Keratinocyte (primary cell): ENCODE data around the gene SLC9A8.

ENCODE experiments used
- CTCF ChIP-seq, 3 experiments: IDR thresholded peaks in 1 of 3; conservative IDR thresholded peaks in 1 of 3; optimal IDR thresholded peaks in 1 of 3; 2 replicates in 2 of 3; 3 replicates in 1 of 3; pipeline versions ENCODE3 to v1.5.1; 2011; ENCODE audit warnings: low read length in 3 of 3, mild to moderate bottlenecking in 3 of 3, moderate library complexity in 2 of 3, control low read depth in 1 of 3, inconsistent platforms in 1 of 3; ENCODE audit not compliant: insufficient read depth in 2 of 3; ENCODE audit errors: extremely low read depth in 1 of 3
- EZH2 ChIP-seq: IDR thresholded peaks from one replicate; pipeline ENCODE4 v1.6.1; 2012; ENCODE audit warnings: inconsistent platforms, mild to moderate bottlenecking, low read length, moderate library complexity

- TF ChIP-seq EZH2: no peak
- TF ChIP-seq CTCF (optimal IDR thresholded peaks at IDR 0.05 in 1 of 3, IDR thresholded peaks at IDR 0.05 in 1 of 3, conservative IDR thresholded peaks at IDR 0.05 in 1 of 3; ENCODE audit: extremely low read depth in 1 of 3, insufficient read depth in 2 of 3, low read length in 3 of 3): no peak
These were observed 125.8 kb downstream of the SLC9A8 start for GRCh38 chr20:49938173-49939163.
